Suprapubic skin (tissue), 3 donors: Measurements from ENCODE around the gene SZT2.

ENCODE experiments used
- EP300 ChIP-seq: sonication (generic); formaldehyde crosslinking; IDR thresholded peaks from one replicate; pipeline ENCODE4 v1.6.1; 2017; ENCODE audit warnings: antibody characterized with exemption
- POLR2A ChIP-seq, 2 donors: fragments of 450-650 bp; IDR thresholded peaks; one replicate each; pipeline ENCODE4 v1.6.1; 2017; ENCODE audit warnings: antibody characterized with exemption in 2 of 2, mild to moderate bottlenecking in 2 of 2, moderate library complexity in 2 of 2
- TF ChIP-seq, protein P1 (sequence below), 2 donors: fragments of 200-600 bp in 1 of 2; fragments of 450-650 bp in 1 of 2; sonication (generic) in 1 of 2; IDR thresholded peaks; one replicate each; pipeline ENCODE4 v1.5.1; 2016 to 2019; ENCODE audit warnings: antibody characterized with exemption in 2 of 2, mild to moderate bottlenecking in 1 of 2, moderate library complexity in 1 of 2

- TF ChIP-seq, protein P1, sequence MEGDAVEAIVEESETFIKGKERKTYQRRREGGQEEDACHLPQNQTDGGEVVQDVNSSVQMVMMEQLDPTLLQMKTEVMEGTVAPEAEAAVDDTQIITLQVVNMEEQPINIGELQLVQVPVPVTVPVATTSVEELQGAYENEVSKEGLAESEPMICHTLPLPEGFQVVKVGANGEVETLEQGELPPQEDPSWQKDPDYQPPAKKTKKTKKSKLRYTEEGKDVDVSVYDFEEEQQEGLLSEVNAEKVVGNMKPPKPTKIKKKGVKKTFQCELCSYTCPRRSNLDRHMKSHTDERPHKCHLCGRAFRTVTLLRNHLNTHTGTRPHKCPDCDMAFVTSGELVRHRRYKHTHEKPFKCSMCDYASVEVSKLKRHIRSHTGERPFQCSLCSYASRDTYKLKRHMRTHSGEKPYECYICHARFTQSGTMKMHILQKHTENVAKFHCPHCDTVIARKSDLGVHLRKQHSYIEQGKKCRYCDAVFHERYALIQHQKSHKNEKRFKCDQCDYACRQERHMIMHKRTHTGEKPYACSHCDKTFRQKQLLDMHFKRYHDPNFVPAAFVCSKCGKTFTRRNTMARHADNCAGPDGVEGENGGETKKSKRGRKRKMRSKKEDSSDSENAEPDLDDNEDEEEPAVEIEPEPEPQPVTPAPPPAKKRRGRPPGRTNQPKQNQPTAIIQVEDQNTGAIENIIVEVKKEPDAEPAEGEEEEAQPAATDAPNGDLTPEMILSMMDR (IDR thresholded peaks at IDR 0.05): no peak
- TF ChIP-seq EP300 (no peak), POLR2A (IDR thresholded peaks at IDR 0.05) (no peak)
These were observed 43.2 kb downstream of the SZT2 start for GRCh38 chr1:43432907-43433306.
